Measurements from ENCODE around the gene ZNF32.

DNA sequence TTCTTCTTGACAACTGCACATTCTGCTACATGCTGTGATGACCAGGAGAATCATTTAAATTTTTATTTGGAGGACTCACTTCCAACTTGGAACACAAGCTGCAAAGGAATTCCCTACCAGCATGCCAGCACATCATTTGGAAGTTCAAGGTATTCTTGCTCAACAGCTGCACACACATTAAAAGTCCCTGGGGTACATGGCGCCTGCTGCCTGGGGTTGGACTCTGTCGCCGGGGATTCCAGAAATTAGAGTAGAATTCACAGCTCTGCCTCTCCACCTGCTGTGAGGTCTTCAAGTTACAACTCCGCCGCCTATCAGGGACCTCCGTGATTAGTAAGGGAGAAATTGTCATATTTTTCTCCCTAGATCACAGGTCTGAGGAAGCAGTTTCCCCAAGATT, 1.1 kb downstream of the ZNF32 start:
- no peak for TF ChIP-seq EZH2 (IDR thresholded peaks at IDR 0.05; ENCODE audit: borderline replicate concordance)
- TF ChIP-seq, protein P1, sequence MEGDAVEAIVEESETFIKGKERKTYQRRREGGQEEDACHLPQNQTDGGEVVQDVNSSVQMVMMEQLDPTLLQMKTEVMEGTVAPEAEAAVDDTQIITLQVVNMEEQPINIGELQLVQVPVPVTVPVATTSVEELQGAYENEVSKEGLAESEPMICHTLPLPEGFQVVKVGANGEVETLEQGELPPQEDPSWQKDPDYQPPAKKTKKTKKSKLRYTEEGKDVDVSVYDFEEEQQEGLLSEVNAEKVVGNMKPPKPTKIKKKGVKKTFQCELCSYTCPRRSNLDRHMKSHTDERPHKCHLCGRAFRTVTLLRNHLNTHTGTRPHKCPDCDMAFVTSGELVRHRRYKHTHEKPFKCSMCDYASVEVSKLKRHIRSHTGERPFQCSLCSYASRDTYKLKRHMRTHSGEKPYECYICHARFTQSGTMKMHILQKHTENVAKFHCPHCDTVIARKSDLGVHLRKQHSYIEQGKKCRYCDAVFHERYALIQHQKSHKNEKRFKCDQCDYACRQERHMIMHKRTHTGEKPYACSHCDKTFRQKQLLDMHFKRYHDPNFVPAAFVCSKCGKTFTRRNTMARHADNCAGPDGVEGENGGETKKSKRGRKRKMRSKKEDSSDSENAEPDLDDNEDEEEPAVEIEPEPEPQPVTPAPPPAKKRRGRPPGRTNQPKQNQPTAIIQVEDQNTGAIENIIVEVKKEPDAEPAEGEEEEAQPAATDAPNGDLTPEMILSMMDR (IDR thresholded peaks at IDR 0.05; ENCODE audit: poor library complexity) = no peak
